Ovary (tissue), 3 donors: Measurements from ENCODE around the gene ITGAE.
"Not testable (repeated sequence)": the region's sequence is repeated elsewhere in the genome, so short reads cannot be mapped to it uniquely, and the experiment has no call there.

ENCODE experiments used
- CTCF ChIP-seq, 3 donors: fragments of 450-650 bp in 2 of 3; fragments of 200-600 bp in 1 of 3; IDR thresholded peaks; one replicate each; pipeline versions ENCODE4 v1.5.1 to v1.8.0; 2016 to 2022; ENCODE audit warnings: antibody characterized with exemption in 3 of 3, mild to moderate bottlenecking in 1 of 3
- EP300 ChIP-seq: sonication (generic); formaldehyde crosslinking; IDR thresholded peaks from one replicate; pipeline ENCODE4 v1.6.1; 2017; ENCODE audit warnings: antibody characterized with exemption
- POLR2A ChIP-seq: fragments of 450-650 bp; IDR thresholded peaks from one replicate; pipeline ENCODE4 v1.6.1; 2017; ENCODE audit warnings: antibody characterized with exemption, mild to moderate bottlenecking, moderate library complexity
- donor health status: DM: no; HTN: no; CAD: no.

GRCh38 chr17:3728099-3728498, 72.9 kb downstream of the ITGAE start:
- TF ChIP-seq CTCF (IDR thresholded peaks at IDR 0.05); EP300; POLR2A: not testable (repeated sequence)
